D721Med (cell line): ENCODE results near the gene CTNNA3.

Experiments used
- DNase-seq: peaks from one replicate; pipeline ENCODE4 v3.0.0; 2011; ENCODE audit warnings: low spot score; ENCODE audit not compliant: insufficient read length
- FAIRE-seq: peaks from 2 replicates; lab custom pipeline; 2011; peaks lifted over from hg19 to GRCh38; lab: Jason Lieb, UNC
- CTCF ChIP-seq: IDR thresholded peaks from 2 replicates; pipeline ENCODE4 v1.5.1; 2012; ENCODE audit warnings: mild to moderate bottlenecking, control low read depth; ENCODE audit not compliant: insufficient read depth; ENCODE audit errors: missing control alignments

CTNNA3 gene

GRCh38 chr10:67156239-67156638, 539.8 kb downstream of the CTNNA3 start:
- no peak for DNase-seq
- TF ChIP-seq CTCF: no peak
- FAIRE-seq: no peak

DNA sequence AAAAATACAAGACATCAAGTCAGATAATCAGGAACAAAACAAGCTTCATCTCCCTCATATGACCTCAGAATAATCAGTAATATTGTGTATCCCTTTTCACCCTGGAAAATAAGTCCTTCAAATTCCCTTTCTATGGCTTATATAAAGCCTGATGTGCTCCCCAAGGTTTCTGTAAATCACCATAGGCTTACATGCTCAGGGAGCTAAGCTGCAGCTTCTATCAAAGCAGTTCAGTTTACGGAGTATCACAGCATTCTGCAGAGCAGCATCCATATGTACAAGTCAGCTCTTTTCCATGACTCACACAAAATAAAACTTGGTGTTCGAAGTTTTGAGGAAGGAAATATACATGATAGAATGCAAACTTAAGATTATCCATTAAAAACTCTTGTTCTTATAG, 544.5 kb downstream of the CTNNA3 start:
- no peak for TF ChIP-seq CTCF
- FAIRE-seq (no peak), DNase-seq (no peak)

- DNase-seq (no peak), FAIRE-seq (no peak)
- no peak for TF ChIP-seq CTCF
These were observed 551.5 kb downstream of the CTNNA3 start for GRCh38 chr10:67144530-67144929.

GRCh38 chr10:67141300-67141699, 554.7 kb downstream of the CTNNA3 start:
- DNase-seq: no peak
- no peak for FAIRE-seq
- no peak for TF ChIP-seq CTCF

DNA sequence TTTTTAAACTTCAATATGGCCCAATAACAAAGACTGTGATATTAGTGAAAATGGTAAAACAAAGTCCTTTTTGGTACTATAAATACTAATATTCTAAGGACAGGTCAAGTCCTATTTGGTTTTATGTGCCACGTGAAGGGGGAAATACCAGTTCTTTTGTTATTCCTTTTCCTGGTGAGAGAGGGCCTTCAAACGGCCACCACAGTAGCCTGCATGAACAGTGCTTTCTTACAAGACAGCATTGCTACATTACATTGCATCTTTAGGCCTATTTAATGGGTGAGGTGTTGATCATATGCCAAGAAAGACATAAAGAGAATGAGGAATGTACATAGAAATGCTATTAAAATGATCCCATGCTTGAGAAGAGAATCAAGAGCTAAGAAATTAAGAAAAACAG, 555.4 kb downstream of the CTNNA3 start:
- FAIRE-seq: no peak
- no peak for DNase-seq
- TF ChIP-seq CTCF: no peak

- DNase-seq (no peak), FAIRE-seq (no peak)
- TF ChIP-seq CTCF: no peak
These were observed 568.6 kb downstream of the CTNNA3 start for GRCh38 chr10:67127441-67127840.

GRCh38 chr10:67119651-67120050, 576.3 kb downstream of the CTNNA3 start:
- no peak for TF ChIP-seq CTCF
- no peak for DNase-seq
- FAIRE-seq: no peak
